Measurements from ENCODE around the gene OR13H1.
"Not testable (repeated sequence)": the region's sequence is repeated elsewhere in the genome, so short reads cannot be mapped to it uniquely, and the experiment has no call there.

The OR13H1 gene

GRCh38 chrX:131544218-131544617 is 344 bp downstream of the OR13H1 start:
- Histone ChIP-seq H2BK5ac (ENCODE audit: low read depth, low read length, poor library complexity) (no peak overlapping the region), H3K4ac (ENCODE audit: low read depth, low read length) (no peak overlapping the region), H3K4me1 (ENCODE audit: control insufficient read depth in 1 of 2, insufficient read depth in 2 of 2, low read length in 2 of 2) (no peaks in the 10 kb centered on the region), H4K12ac (ENCODE audit: low read depth, low read length) (no peak overlapping the region), H2BK120ac (ENCODE audit: insufficient read depth, low read length, poor library complexity) (no peak overlapping the region), H3K18ac (ENCODE audit: low read length) (no peak overlapping the region), H3K4me3 (ENCODE audit: low read depth, low read length) (no peak overlapping the region), H3K79me1 (ENCODE audit: low read length) (no peaks in the 10 kb centered on the region), H2AK5ac (ENCODE audit: low read length) (no peak overlapping the region), H3K4me2 (ENCODE audit: low read length) (no peak overlapping the region), H3K14ac (ENCODE audit: low read length) (no peak overlapping the region), H3K79me2 (ENCODE audit: control insufficient read depth, insufficient read depth, low read length, poor library complexity) (no peaks in the 10 kb centered on the region), H3K36me3 (ENCODE audit: control insufficient read depth in 1 of 2, insufficient read depth in 2 of 2, low read length in 2 of 2) (no peaks in the 10 kb centered on the region), H2BK12ac (ENCODE audit: low read length) (no peak overlapping the region), H2AFZ (ENCODE audit: insufficient read depth, low read length, poor library complexity) (no peak overlapping the region), H3K9ac (ENCODE audit: low read length) (no peak overlapping the region), H4K91ac (ENCODE audit: low read depth, low read length) (no peak overlapping the region), H3K27ac (ENCODE audit: low read depth, low read length) (no peak overlapping the region), H4K8ac (ENCODE audit: low read depth, low read length) (no peak overlapping the region), H3K9me3 (ENCODE audit: insufficient read depth, low read depth, low read length) (no peaks in the 10 kb centered on the region), H3K27me3 (ENCODE audit: insufficient read depth, low read length) (no peaks in the 10 kb centered on the region), H3K23ac (ENCODE audit: low read length) (no peak overlapping the region)
- DNase-seq = no peak
- WGBS (ENCODE audit: extremely low coverage, insufficient coverage, insufficient read length) = no CpG with 5 or more reads among the region's 4 CpGs

DNA sequence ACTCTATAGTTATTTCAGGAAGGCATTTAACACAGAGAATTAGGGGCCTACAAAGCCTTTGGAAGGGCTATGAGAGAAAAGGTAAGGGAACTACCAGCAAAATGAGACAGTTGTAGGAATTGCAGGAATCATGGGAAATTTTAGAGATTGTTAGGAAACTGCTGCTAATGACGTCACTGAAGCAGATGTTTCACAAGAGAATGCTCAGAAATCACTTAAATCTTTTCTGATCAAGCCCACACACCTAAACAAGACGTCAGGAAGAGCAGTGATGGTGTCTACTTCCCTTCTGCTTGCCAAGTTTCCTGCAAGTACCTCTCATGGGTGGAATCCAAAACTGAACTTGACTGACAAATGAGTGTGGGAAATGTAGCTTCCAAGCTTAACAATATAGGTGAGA is 5.1 kb downstream of the OR13H1 start:
- no peak overlapping the region for H2AK5ac ChIP-seq (ENCODE audit: low read length)
- H4K8ac ChIP-seq (ENCODE audit: low read depth, low read length) = no peak overlapping the region
- H3K14ac ChIP-seq (ENCODE audit: low read length) = no peak overlapping the region
- H3K4me3 ChIP-seq (ENCODE audit: low read depth, low read length) = no peak overlapping the region
- H3K23ac ChIP-seq (ENCODE audit: low read length) = no peak overlapping the region
- no peaks in the 10 kb centered on the region for H3K36me3 ChIP-seq (ENCODE audit: control insufficient read depth in 1 of 2, insufficient read depth in 2 of 2, low read length in 2 of 2)
- no peak overlapping the region for H4K91ac ChIP-seq (ENCODE audit: low read depth, low read length)
- no peak overlapping the region for H2BK120ac ChIP-seq (ENCODE audit: insufficient read depth, low read length, poor library complexity)
- no peak overlapping the region for H4K12ac ChIP-seq (ENCODE audit: low read depth, low read length)
- no peaks in the 10 kb centered on the region for H3K79me2 ChIP-seq (ENCODE audit: control insufficient read depth, insufficient read depth, low read length, poor library complexity)
- DNase-seq = peak; percentile 3 to 48
- no peak overlapping the region for H3K27ac ChIP-seq (ENCODE audit: low read depth, low read length)
- no peaks in the 10 kb centered on the region for H3K9me3 ChIP-seq (ENCODE audit: insufficient read depth, low read depth, low read length)
- H3K18ac ChIP-seq (ENCODE audit: low read length) = no peak overlapping the region
- no peaks in the 10 kb centered on the region for H3K79me1 ChIP-seq (ENCODE audit: low read length)
- H3K9ac ChIP-seq (ENCODE audit: low read length) = no peak overlapping the region
- no peaks in the 10 kb centered on the region for H3K4me1 ChIP-seq (ENCODE audit: control insufficient read depth in 1 of 2, insufficient read depth in 2 of 2, low read length in 2 of 2)
- no peak overlapping the region for H2BK5ac ChIP-seq (ENCODE audit: low read depth, low read length, poor library complexity)
- no peak overlapping the region for H2AFZ ChIP-seq (ENCODE audit: insufficient read depth, low read length, poor library complexity)
- no peaks in the 10 kb centered on the region for H3K27me3 ChIP-seq (ENCODE audit: insufficient read depth, low read length)
- H2BK12ac ChIP-seq (ENCODE audit: low read length) = no peak overlapping the region
- no peak overlapping the region for H3K4me2 ChIP-seq (ENCODE audit: low read length)
- WGBS (ENCODE audit: extremely low coverage, insufficient coverage, insufficient read length) = no CpG with 5 or more reads among the region's 2 CpGs
- H3K4ac ChIP-seq (ENCODE audit: low read depth, low read length) = no peak overlapping the region

DNA sequence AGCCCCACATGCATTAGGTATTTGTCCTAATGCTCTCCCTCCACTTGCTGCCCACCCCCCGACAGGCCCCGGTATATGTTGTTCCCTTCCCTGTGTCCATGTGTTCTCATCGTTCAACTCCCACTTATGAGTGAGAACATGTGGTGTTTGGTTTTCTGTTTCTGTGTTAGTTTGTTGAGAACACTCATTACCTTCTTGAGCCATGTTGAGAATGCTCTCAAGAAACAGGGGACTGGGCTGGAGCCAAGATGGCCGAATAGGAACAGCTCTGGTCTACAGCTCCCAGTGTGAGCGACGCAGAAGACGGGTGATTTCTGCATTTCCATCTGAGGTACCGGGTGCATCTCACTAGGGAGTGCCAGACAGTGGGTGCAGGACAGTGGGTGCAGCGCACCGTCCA is 8.6 kb downstream of the OR13H1 start:
- H3K4me3 ChIP-seq (ENCODE audit: low read depth, low read length); H3K27me3 ChIP-seq (ENCODE audit: insufficient read depth, low read length); H3K4me1 ChIP-seq (ENCODE audit: control insufficient read depth in 1 of 2, insufficient read depth in 2 of 2, low read length in 2 of 2); H3K4me2 ChIP-seq (ENCODE audit: low read length); H2BK12ac ChIP-seq (ENCODE audit: low read length); H4K12ac ChIP-seq (ENCODE audit: low read depth, low read length); H2AK5ac ChIP-seq (ENCODE audit: low read length); H3K14ac ChIP-seq (ENCODE audit: low read length); H2AFZ ChIP-seq (ENCODE audit: insufficient read depth, low read length, poor library complexity); H2BK5ac ChIP-seq (ENCODE audit: low read depth, low read length, poor library complexity); H3K27ac ChIP-seq (ENCODE audit: low read depth, low read length); H3K23ac ChIP-seq (ENCODE audit: low read length); H3K4ac ChIP-seq (ENCODE audit: low read depth, low read length); H3K79me2 ChIP-seq (ENCODE audit: control insufficient read depth, insufficient read depth, low read length, poor library complexity); H4K8ac ChIP-seq (ENCODE audit: low read depth, low read length); H3K79me1 ChIP-seq (ENCODE audit: low read length); H3K18ac ChIP-seq (ENCODE audit: low read length); H3K9me3 ChIP-seq (ENCODE audit: insufficient read depth, low read depth, low read length); DNase-seq; H3K9ac ChIP-seq (ENCODE audit: low read length); H3K36me3 ChIP-seq (ENCODE audit: control insufficient read depth in 1 of 2, insufficient read depth in 2 of 2, low read length in 2 of 2); H4K91ac ChIP-seq (ENCODE audit: low read depth, low read length); H2BK120ac ChIP-seq (ENCODE audit: insufficient read depth, low read length, poor library complexity): not testable (repeated sequence)
- WGBS (ENCODE audit: extremely low coverage, insufficient coverage, insufficient read length) = no CpG with 5 or more reads among the region's 10 CpGs

- H3K14ac ChIP-seq (ENCODE audit: low read length) = no peak overlapping the region
- H3K9ac ChIP-seq (ENCODE audit: low read length) = no peak overlapping the region
- H4K12ac ChIP-seq (ENCODE audit: low read depth, low read length) = no peak overlapping the region
- no peaks in the 10 kb centered on the region for H3K9me3 ChIP-seq (ENCODE audit: insufficient read depth, low read depth, low read length)
- no peak overlapping the region for H2AFZ ChIP-seq (ENCODE audit: insufficient read depth, low read length, poor library complexity)
- H4K91ac ChIP-seq (ENCODE audit: low read depth, low read length) = no peak overlapping the region
- H3K4me3 ChIP-seq (ENCODE audit: low read depth, low read length) = no peak overlapping the region
- no peak for DNase-seq
- no peaks in the 10 kb centered on the region for H3K4me1 ChIP-seq (ENCODE audit: control insufficient read depth in 1 of 2, insufficient read depth in 2 of 2, low read length in 2 of 2)
- H3K79me2 ChIP-seq (ENCODE audit: control insufficient read depth, insufficient read depth, low read length, poor library complexity) = no peaks in the 10 kb centered on the region
- H2BK12ac ChIP-seq (ENCODE audit: low read length) = no peak overlapping the region
- H2BK120ac ChIP-seq (ENCODE audit: insufficient read depth, low read length, poor library complexity) = no peak overlapping the region
- no peak overlapping the region for H3K4ac ChIP-seq (ENCODE audit: low read depth, low read length)
- no peak overlapping the region for H3K18ac ChIP-seq (ENCODE audit: low read length)
- H3K36me3 ChIP-seq (ENCODE audit: control insufficient read depth in 1 of 2, insufficient read depth in 2 of 2, low read length in 2 of 2) = no peaks in the 10 kb centered on the region
- H3K4me2 ChIP-seq (ENCODE audit: low read length) = no peak overlapping the region
- H3K27ac ChIP-seq (ENCODE audit: low read depth, low read length) = no peak overlapping the region
- H3K27me3 ChIP-seq (ENCODE audit: insufficient read depth, low read length) = no peaks in the 10 kb centered on the region
- H2BK5ac ChIP-seq (ENCODE audit: low read depth, low read length, poor library complexity) = no peak overlapping the region
- WGBS (ENCODE audit: extremely low coverage, insufficient coverage, insufficient read length) = no CpG with 5 or more reads among the region's 4 CpGs
- H2AK5ac ChIP-seq (ENCODE audit: low read length) = no peak overlapping the region
- no peak overlapping the region for H3K23ac ChIP-seq (ENCODE audit: low read length)
- no peaks in the 10 kb centered on the region for H3K79me1 ChIP-seq (ENCODE audit: low read length)
- no peak overlapping the region for H4K8ac ChIP-seq (ENCODE audit: low read depth, low read length)
Measured at GRCh38 chrX:131558562-131558961, 14.7 kb downstream of the OR13H1 start.
